T47D (cell line): ENCODE data around the gene ATF3.
A peak's percentile ranks its signal among the peaks of the same experiment; 100 is the strongest.

ENCODE experiments used
- DNase-seq, 2 experiments: peaks; one replicate each; pipeline versions ENCODE4 v3.0.0 to v3.0.0-alpha.2; 2011 to 2012; ENCODE audit warnings: low read depth in 1 of 2, low spot score in 1 of 2
- JUND ChIP-seq: IDR thresholded peaks from 2 replicates; pipeline ENCODE4 v1.6.1; 2012; ENCODE audit warnings: low read depth
- in situ Hi-C: cut with HindIII; loops from 2 replicates; pipeline ENCODE4 v1.10.0; 2016; ENCODE audit warnings: low sequenced_read_pairs, low pct_unique_long_range_greater_than_20kb

The ATF3 gene, protein sequence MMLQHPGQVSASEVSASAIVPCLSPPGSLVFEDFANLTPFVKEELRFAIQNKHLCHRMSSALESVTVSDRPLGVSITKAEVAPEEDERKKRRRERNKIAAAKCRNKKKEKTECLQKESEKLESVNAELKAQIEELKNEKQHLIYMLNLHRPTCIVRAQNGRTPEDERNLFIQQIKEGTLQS

DNA sequence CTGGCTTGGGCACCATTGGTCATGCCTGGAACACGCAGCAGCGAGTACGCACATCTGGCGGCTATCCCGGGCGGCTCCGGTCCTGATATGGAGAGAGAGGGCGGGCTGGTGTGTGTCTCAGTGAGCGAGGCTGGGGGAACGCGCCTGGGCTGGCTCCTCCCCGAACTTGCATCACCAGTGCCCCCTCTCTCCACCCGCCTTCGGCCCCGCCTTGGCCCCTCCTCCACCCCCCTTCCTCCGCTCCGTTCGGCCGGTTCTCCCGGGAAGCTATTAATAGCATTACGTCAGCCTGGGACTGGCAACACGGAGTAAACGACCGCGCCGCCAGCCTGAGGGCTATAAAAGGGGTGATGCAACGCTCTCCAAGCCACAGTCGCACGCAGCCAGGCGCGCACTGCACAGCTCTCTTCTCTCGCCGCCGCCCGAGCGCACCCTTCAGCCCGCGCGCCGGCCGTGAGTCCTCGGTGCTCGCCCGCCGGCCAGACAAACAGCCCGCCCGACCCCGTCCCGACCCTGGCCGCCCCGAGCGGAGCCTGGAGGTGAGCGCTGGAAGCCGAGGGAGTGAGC is at the start of gene ATF3:
ATF3 (plus strand) TSS at position 370 of the 567 bp plus-strand sequence. CDS start 6,261 bp downstream, outside the sequence.
- peak; percentile 98 to 99 for DNase-seq
- TF ChIP-seq JUND, result peak; percentile 92
- in situ Hi-C loops, result no loop called here

DNA sequence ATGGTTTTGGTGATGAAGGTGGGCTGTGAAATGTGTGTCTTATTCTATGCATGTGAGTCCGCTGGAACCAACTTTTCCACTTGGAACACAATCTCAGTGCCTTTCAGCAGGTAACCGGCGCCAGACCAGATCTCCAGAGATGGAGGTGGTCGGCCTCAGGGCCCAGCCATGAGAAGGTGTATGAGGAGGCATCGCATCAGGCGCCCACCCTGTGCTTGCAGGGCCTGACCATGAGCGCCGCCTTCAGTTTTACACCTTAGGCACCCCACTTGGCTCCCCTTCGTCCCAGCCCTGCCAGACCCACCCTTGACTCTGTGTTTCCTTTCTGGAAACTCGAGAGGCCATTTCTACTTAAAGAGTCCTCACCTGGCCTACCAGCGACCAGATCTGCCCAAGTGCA is 48.6 kb upstream of the ATF3 start:
- in situ Hi-C loops, result no loop called here
- no peak for TF ChIP-seq JUND
- no peak for DNase-seq

DNA sequence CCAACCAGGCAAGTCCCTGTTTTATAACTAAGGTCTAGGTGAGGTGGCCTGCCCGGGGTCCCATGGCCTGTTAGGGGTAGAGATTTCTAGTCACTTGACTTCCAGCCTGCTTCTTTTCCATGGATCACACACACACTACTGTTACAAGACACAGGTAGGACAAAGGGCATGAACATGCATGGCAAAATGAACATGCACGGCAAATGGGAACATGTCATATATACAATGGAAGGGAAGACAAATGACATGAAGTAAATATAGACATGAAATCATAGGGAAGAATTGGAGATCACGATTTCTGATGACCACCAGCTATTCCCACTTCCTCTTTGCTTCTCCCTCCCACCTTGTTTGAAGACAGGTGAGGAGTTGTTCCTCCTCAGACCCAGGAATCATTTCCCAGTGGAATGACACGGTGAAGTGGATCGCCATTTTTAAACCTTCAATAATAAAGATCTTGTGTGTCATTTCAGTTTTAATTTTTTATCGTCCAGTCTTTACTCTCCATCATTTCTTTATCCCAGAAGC is 47.6 kb upstream of the ATF3 start:
- no peak for TF ChIP-seq JUND
- in situ Hi-C loops, result no loop called here
- no peak for DNase-seq

GRCh38 chr1:212561501-212561931 is 47.0 kb upstream of the ATF3 start:
- DNase-seq, result peak in 1 of 2 experiments; percentile 25
- in situ Hi-C loops, result no loop called here
- no peak for TF ChIP-seq JUND

DNA sequence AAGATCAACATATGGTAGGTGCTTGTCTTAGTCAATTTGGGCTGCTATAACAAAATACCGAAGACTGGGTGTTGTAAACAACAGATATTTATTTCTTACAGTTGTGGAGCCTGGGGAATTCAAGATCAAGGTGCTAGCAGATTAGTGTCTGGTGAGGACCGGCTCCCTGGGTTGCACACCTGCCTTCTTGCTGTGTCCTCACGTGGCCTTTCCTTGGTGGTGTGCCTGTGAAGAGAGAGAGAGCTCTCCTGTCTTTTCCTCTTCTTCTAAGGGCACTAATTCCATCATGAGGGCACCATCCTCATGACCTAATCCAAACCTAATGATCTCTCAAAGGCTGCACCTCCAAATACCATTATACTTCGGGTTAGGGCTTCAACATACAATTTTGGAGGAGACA is 45.8 kb upstream of the ATF3 start:
- in situ Hi-C loops, result no loop called here
- no peak for TF ChIP-seq JUND
- DNase-seq, result no peak

DNA sequence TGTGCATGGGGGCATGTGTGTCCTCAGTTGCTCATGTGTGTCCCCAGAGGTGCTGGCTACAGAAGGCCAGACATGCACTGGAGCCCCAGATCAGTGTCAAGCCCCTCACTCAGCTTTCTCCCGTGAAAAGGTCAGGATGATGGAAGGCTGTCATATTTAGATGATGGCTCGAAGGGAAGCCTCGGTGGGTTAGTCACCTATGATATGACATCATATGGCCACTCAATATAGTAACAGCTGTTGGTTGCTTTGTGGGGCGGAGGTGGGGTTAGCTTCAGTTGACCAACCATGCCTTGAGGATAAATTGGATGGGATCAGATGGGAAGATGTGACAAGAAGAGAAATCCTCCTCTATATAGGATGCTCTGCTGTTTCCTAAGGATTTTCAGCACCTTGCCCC is 43.5 kb upstream of the ATF3 start:
- no peak for TF ChIP-seq JUND
- in situ Hi-C loops, result no loop called here

DNA sequence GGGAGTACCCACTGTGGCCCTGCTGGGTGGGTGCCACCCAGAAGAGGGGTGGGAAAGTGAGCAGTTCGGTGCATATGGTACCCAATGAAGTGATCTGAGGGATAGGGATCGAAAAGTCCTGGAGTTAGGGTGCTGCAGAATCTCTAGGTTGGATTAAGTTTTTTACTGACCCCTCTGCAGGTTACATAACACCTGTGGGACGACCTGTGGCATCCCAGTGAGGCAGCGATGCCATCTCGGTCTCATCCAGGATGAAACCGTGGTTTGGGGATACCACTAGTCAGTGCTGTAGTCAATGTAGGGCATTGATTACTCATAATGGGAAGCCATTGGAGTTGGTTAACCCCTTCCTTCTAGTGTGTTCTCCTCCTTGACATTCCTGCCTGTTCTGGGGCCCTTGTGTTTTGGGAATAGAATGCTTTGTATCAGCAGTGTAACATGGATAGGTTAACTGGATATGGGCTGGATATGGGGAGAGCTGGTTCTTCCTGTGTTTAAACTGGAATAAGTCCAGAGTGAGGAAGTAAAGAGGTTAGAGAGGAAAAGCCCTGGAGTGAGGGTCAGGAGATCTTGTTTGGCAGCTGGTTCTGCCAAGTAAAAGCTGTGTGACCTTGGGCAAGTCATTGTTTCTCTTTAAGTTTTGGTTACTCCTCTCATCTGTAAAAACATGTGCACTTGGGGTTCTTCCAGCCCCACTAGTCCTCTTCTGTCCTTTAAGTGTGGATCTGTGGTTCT is 42.8 kb upstream of the ATF3 start:
- TF ChIP-seq JUND, result no peak
- peak in 1 of 2 experiments; percentile 24 for DNase-seq
- in situ Hi-C loops, result no loop called here

More for the DNA sequence above, 43.5 kb upstream of the ATF3 start:
- DNase-seq, result no peak

GRCh38 chr1:212566522-212567479 is 41.8 kb upstream of the ATF3 start:
- DNase-seq, result peak in 1 of 2 experiments; percentile 54
- in situ Hi-C loops, result no loop called here
- no peak for TF ChIP-seq JUND

- DNase-seq, result no peak
- in situ Hi-C loops, result no loop called here
- TF ChIP-seq JUND, result no peak
Observed at GRCh38 chr1:212567638-212568037, 40.9 kb upstream of the ATF3 start.

DNA sequence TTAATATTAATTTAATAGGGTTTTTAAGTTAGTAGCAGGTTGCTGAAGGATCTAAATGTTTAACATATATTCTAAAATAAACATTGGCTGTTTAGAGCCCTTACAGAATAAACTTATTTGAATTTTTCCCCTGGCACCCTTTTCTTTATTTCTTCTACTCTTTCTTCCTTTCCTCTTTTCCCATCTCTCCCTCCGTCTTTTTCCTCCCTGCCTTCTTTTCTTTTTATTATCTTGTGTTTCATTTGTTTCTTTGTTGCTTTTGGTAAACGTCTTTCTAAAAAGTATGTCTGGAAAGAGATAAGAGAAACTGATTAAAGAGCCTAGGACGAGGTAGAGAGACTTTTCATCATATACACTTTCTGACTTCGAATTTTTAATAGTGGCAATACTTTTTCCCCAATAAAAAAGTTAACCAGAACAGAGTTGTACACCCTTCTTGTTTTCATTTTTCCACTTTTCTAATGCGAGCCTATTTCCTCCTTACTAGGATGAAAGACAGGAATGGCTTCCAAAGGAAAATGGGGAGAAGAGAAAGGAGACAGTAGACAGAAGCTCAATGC is 39.5 kb upstream of the ATF3 start:
- DNase-seq, result no peak
- in situ Hi-C loops, result no loop called here
- TF ChIP-seq JUND, result no peak

DNA sequence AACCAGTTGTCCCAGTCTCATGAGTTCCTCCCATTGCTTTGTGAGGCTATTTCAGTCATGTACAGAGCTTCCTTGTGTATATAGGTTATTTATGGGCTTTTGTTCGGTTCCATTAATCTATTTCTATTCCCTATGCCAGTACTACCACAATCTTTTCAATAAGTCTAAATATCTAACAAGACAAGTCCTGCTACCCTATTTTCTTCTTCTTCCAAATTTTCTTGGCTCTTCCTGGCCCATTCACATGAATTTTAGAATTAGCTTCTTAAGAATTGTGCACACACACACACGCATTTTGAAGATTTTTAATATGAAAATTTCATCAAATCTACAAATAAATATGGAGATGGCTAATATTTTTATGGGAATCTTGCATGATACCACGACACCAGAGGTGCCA is 33.8 kb upstream of the ATF3 start:
- in situ Hi-C loops, result no loop called here
- no peak for DNase-seq
- no peak for TF ChIP-seq JUND

DNA sequence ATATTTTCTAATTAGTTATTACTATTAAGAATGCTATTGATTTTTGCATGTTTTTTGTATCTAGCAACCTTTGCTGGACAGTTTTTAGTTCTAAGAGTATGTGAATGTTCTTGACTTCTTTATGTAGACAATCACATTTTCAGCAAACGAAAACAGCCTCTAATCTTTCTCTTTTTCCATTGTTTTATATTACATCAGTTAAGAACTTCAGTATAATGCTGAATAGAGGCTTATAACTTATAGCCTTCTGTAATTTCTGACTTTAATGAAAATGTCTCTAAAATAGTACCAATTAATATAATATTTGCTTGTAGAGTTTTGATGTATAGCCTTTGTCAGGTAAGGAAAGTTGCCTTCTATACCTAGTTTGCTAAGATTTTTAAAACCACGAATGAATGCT is 33.2 kb upstream of the ATF3 start:
- DNase-seq, result no peak
- in situ Hi-C loops, result no loop called here
- no peak for TF ChIP-seq JUND
